Pons (tissue), 1 donor: Measurements from ENCODE around the gene SMAP1.

Experiments
- DNase-seq: peaks from one replicate; pipeline ENCODE4 v3.0.0-alpha.2; 2016; ENCODE audit warnings: low spot score

Gene SMAP1

DNA sequence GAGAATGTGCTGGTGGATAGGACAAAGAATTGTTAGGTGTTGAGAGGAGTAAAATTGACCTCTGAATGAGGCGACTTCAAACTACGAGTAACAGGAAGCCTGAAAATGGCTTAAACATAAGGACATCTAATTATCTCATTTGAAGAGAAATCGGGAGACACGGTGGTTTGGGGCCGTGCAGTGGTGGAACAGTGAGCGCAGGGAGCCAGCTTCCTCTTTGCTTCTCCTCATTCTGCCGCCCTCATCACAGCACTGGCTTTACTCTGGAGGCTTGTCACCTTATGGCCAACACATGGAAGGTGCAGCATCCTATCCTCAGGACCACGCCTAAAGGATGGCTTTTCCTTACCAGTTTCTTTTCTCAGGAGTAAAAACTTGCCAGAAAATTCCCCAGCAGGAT, 174.9 kb downstream of the SMAP1 start:
- DNase-seq, result no peak

DNA sequence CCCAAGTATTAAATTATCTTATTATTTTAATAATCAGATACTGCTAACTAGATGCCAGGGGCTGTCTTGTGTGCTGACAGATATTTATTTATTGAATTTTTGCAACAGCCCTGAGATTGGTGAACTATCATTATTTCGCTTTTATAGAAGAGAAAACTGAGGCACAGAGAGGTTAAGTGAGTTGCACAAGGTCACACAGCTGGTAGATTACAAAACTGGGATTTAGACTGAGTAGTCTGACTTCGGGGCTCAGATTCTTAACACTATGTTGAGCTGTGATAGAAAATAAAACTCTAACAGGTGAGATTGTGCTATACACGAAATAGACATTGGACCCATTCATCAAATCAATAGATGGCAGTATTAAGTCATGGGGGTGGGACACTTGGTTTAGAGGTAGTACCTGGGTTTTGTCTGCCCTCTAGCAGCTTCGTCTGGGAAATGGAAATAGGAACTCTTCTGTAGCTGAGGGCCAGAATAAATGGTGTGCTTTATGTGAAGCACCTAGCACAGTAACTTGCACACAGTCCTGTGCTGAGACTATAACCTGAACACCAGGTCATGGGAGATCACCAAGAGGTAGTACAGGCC, 175.7 kb downstream of the SMAP1 start:
- DNase-seq, result no peak

GRCh38 chr6:70844301-70844700, 176.6 kb downstream of the SMAP1 start:
- DNase-seq, result no peak

GRCh38 chr6:70846207-70846835, 178.6 kb downstream of the SMAP1 start:
- DNase-seq, result no peak

- peak; percentile 18 for DNase-seq
Observed at GRCh38 chr6:70847106-70848084, 179.7 kb downstream of the SMAP1 start.

- no peak for DNase-seq
Observed at GRCh38 chr6:70849348-70850069, 181.8 kb downstream of the SMAP1 start.

DNA sequence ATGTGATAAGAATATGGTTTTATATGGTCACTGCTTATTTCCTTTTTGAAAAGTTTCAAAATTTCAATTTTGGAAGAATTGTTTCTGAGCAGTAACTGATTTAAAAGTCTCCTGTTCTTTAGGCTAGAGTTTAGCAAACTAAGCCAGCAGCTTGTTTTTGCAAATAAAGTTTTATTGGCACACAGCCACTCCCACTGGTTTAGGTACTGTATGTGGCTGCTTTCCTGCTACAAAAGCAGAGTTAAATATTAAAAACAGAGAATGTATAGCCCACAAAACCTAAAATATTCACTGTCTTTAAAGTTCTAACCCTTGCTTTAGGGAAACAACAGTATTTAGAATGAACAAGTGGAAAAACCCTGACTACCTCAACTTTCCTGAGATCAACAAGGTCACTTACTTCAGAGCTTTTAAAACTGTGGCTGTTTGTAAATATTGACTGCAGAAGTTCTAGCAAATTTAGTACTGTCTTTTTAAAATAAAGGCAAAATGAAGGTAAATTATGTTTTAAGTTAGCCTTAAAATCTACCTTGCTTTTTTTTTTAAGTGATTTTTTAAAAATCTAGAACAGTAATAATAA, 185.1 kb downstream of the SMAP1 start:
- no peak for DNase-seq

GRCh38 chr6:70857387-70858077, 189.8 kb downstream of the SMAP1 start:
- no peak for DNase-seq

GRCh38 chr6:70860045-70860444, 192.4 kb downstream of the SMAP1 start:
- no peak for DNase-seq

DNA sequence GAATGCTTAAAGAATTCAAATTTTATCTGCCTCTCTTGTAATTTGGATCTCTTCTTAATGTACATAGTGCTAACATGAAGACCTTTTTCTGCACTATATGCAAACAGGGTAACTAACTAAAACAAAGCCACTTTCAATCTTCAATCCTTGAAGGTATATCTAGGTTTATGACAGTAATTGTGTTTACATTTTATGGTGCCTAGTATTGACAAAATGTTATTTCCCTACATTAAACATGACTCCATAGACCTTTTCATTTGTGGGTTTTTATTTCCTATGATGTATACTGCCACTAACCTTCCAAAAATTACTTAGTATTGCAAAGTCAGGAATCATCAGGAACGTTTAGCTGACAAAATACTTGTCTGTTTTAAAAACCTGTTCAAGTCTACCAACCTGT, 193.2 kb downstream of the SMAP1 start:
- DNase-seq, result no peak

DNA sequence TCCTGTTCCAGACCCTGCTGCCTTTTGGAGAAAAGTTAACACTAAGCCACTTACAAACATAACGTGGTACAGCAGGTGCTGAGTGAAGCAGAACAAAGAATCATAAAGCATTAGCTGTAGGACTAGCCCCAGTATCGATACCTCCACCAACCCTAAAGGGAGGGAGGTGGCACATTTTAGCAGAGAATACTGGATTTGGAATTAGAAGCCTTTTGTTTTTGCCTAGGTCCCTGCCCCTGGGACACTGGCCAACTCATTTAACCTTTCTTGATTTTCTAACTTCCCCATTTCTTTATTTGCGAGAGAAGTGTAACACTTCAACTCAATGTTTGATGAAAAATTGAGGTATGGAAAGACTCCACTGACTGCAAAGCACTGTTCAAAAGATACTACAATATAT, 195.7 kb downstream of the SMAP1 start:
- DNase-seq, result no peak

GRCh38 chr6:70864401-70864800, 196.7 kb downstream of the SMAP1 start:
- DNase-seq, result no peak

- no peak for DNase-seq
Observed at GRCh38 chr6:70872469-70872868, 204.8 kb downstream of the SMAP1 start.

- no peak for DNase-seq
Observed at GRCh38 chr6:70874181-70874913, 206.7 kb downstream of the SMAP1 start.

DNA sequence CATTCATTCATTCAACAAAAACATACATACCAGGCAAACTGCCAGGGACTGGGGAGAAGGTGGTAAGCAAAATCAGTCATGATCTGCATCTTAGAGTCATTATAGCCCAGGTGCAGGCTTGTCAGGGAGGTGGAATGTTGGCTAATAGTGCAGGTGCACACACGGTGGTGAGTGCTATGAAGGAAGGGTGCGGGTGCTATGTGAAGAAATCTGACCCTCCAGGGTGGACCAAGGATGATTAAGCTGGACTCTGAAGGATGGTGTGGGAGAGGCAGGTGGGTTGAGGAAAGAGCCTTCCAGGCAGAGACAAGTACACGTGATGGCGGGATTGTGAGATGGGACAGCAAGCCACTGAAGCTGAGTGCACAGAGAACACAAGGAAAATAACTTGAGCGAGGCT, 211.8 kb downstream of the SMAP1 start:
- DNase-seq, result no peak

DNA sequence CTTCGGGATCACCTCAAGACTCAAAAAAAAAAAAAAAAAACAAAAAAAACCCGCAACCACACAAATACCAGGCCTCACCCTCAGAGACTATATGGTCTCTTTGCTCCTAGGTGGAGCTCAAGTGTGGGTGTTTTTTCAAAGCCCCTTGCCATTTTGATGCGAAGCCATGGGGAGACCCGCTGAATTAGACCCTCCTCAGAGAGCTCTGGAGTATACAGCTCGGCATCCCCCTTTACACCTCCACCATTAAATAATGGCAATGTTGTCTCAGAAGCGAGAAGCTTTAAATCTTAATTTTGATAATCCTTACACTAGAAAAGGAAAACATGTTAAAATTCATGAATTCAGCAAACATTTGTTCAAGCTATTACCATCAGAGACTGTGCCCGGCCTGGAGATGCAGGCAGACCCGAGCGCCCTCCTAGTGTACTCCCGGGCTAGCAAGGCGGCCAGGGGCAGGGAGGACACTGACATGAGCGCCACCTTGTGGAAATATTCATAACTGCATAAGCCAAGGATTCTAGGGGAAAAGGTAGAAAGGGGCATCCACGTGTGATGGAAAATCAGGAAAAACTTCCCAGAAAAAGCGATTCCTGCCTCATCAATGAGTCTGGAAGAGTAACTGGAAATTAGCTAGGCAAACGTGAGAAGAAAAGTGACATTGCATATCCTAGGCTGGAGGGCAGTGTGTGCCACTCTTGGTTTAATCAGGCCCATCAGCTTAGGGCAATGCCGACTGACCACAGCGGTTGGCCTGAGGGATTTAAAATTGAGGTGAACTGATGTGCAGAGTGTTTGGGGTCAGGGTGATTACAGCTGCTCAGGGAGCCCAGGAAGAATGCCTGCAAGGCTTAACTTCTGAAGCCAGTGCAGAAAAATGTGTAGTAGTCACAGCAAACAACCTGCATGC, 216.6 kb downstream of the SMAP1 start:
- peak; percentile 59 for DNase-seq

DNA sequence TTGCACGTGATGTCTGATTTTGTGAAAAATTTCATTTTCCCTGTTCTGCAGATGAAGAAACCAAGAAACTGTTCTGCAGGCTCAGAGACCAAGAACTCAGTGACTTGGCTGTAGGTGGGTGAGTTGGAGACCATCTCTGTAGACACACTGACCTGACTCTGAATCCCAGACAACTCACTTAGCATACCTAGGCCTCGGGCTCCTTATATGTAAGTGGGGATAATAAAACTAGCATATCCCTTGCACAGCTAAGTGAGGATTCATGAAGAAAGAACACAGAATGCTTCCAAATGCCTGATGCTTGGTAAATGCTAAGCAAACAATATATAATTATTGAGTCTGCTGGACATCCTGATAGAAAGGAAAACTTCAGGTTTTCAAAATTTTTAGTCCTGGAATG, 218.4 kb downstream of the SMAP1 start:
- no peak for DNase-seq

GRCh38 chr6:70886661-70887060, 219.0 kb downstream of the SMAP1 start:
- no peak for DNase-seq

- no peak for DNase-seq
Observed at GRCh38 chr6:70889270-70889669, 221.6 kb downstream of the SMAP1 start.

DNA sequence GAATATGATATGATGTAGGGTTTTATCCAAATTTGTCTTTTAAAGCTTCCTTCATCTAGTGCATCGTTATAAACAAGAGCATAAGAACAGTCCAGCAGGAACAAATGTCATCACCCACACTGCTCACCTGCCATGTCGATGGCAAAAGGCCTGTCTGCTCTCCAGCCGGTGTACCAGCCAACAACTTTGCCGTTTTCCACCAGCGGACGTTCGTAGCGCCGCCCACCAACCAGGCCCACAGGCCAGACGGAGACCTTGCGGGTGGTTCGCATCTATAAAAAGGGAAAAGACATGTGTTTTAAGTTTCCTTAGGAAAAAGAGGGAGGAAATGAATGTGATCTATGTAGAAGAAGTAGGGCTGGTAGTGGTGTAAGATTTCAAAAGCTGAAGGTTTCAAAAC, 226.3 kb downstream of the SMAP1 start:
- no peak for DNase-seq
